Measurements from ENCODE around the gene GPSM1.

- TF ChIP-seq NR2C2 (CRISPR knock-in tag; IDR thresholded peaks at IDR 0.05) (no peak), SP1 (CRISPR knock-in tag; conservative IDR thresholded peaks at IDR 0.05) (no peak), CTCF (IDR thresholded peaks at IDR 0.05) (no peak), NFYB (CRISPR knock-in tag; conservative IDR thresholded peaks at IDR 0.05; ENCODE audit: low read depth) (no peak), ATF6 (CRISPR knock-in tag; IDR thresholded peaks at IDR 0.05) (no peak), ATF2 (CRISPR knock-in tag; IDR thresholded peaks at IDR 0.05; ENCODE audit: borderline replicate concordance, low read depth) (no peak), JUN (CRISPR knock-in tag; IDR thresholded peaks at IDR 0.05) (no peak)
- TF ChIP-seq, protein P1, sequence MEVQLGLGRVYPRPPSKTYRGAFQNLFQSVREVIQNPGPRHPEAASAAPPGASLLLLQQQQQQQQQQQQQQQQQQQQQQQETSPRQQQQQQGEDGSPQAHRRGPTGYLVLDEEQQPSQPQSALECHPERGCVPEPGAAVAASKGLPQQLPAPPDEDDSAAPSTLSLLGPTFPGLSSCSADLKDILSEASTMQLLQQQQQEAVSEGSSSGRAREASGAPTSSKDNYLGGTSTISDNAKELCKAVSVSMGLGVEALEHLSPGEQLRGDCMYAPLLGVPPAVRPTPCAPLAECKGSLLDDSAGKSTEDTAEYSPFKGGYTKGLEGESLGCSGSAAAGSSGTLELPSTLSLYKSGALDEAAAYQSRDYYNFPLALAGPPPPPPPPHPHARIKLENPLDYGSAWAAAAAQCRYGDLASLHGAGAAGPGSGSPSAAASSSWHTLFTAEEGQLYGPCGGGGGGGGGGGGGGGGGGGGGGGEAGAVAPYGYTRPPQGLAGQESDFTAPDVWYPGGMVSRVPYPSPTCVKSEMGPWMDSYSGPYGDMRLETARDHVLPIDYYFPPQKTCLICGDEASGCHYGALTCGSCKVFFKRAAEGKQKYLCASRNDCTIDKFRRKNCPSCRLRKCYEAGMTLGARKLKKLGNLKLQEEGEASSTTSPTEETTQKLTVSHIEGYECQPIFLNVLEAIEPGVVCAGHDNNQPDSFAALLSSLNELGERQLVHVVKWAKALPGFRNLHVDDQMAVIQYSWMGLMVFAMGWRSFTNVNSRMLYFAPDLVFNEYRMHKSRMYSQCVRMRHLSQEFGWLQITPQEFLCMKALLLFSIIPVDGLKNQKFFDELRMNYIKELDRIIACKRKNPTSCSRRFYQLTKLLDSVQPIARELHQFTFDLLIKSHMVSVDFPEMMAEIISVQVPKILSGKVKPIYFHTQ (CRISPR knock-in tag; IDR thresholded peaks at IDR 0.05), result no peak
- TF ChIP-seq, protein P2, sequence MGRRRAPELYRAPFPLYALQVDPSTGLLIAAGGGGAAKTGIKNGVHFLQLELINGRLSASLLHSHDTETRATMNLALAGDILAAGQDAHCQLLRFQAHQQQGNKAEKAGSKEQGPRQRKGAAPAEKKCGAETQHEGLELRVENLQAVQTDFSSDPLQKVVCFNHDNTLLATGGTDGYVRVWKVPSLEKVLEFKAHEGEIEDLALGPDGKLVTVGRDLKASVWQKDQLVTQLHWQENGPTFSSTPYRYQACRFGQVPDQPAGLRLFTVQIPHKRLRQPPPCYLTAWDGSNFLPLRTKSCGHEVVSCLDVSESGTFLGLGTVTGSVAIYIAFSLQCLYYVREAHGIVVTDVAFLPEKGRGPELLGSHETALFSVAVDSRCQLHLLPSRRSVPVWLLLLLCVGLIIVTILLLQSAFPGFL (CRISPR knock-in tag; IDR thresholded peaks at IDR 0.05; ENCODE audit: borderline replicate concordance), result no peak
- TF ChIP-seq, protein P3, sequence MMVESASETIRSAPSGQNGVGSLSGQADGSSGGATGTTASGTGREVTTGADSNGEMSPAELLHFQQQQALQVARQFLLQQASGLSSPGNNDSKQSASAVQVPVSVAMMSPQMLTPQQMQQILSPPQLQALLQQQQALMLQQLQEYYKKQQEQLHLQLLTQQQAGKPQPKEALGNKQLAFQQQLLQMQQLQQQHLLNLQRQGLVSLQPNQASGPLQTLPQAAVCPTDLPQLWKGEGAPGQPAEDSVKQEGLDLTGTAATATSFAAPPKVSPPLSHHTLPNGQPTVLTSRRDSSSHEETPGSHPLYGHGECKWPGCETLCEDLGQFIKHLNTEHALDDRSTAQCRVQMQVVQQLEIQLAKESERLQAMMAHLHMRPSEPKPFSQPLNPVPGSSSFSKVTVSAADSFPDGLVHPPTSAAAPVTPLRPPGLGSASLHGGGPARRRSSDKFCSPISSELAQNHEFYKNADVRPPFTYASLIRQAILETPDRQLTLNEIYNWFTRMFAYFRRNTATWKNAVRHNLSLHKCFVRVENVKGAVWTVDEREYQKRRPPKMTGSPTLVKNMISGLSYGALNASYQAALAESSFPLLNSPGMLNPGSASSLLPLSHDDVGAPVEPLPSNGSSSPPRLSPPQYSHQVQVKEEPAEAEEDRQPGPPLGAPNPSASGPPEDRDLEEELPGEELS (CRISPR knock-in tag; IDR thresholded peaks at IDR 0.05), result no peak
Measured at GRCh38 chr9:136370037-136370436, 42.7 kb downstream of the GPSM1 start.

All from WTC11 (cell line).